HG03097 (cell line): ENCODE data around the gene MLXIPL.
"Not testable (repeated sequence)": the region's sequence is repeated elsewhere in the genome, so short reads cannot be mapped to it uniquely, and the experiment has no call there.

Source experiments
- ATAC-seq: cut with Tn5 transposase; IDR thresholded peaks from one replicate; pipeline ENCODE4 v1.9.1; 2021; ENCODE audit not compliant: unreplicated experiment, low FRiP score

The MLXIPL gene

DNA sequence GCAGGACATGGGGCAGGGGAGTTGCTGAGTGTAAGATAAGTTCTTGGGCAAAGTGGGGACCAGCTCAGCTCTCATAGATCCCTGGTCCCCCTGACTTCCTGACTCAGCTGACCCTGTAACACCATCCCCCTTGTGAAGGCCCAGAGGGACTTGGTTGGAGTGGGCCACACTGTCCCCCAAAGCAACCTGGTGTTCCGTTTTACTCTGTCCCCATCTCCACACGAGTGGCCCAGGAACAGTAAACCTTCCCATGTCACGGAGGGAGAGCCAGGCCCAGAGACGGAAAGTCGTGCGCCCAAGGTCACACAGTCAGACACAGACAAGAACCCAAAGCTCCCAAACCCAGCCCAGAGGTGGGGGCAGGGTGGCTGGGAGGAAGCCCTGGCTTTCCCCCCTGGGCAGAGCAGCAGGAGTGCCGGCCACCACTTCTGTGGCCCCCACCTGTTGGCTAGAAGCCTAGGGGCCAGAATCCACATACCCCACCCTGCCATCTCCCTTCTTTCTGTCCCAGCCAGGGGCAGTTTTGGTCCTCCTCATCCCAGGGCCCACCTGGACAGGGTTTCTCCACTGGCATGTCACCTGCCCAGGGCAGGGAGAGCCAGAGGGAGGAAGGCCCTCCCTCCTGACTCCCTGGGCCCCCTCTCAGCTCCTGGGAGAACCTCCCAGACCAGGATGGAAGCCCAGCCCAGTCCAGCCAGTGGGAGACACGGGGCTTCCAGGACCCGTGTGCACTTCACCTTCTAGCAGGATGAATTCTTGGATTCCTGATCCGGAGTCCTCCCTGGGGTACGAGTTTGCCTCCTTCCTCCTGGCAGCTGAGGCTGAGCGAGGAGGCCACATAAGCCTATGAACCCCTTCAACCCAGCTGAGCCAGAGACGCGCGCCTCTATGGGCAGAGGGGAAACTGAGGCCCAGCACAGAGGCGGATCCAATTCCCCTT is 22.7 kb upstream of the MLXIPL start:
- no peak for ATAC-seq

DNA sequence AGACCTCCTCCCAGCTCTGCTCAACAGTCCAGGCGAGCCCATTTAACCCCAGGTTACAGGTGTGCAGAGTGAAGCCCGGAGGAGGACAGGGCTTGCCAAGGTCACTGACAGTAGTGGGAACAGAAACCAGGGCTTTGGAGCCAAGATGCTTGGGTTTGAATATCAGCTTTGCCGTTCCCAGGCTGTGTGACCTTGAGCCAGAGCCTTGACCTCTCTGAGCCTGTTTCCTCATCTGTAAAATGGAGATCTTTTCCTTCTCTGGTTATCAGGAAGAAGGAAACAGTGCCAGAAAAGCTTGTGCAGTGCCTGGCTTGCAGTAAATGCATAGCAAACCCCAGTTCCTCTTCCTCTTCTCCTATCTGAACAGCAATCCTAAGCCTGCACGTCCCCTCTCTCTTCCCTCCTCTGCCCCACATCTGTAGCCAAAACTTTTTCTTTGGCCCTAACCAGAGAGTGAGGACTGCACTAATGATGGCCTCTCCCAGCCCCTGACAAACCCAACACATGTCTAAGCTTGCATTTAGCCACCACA is 21.4 kb upstream of the MLXIPL start:
- ATAC-seq = no peak

DNA sequence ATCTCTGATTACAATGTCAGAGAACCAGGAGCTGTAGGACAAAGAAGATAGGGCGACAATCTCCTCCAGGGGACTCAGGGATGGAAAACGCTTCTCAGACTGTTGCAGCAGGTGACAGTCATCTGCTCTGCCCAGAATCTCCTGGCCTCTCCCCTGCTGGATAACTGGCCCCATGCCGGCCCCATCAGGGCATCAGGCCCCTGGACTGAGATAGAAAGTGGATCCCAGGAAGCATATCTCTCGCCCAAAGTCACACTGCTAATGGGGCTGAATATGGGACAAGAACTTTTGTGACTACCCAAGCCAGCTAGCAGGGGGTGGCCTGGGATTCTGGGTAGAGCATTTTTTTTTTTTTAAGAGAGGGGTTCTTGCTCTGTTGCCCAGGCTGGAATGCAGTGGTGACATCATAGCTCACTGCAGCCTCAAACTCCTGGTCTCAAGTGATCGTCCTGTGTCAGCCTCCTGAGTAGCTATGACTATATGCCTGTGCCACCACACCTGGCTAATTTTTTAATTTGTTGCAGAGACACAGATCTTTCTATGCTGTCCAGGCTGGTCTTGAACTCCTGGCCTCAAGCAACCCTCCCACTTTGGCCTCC is 20.5 kb upstream of the MLXIPL start:
- no peak for ATAC-seq

DNA sequence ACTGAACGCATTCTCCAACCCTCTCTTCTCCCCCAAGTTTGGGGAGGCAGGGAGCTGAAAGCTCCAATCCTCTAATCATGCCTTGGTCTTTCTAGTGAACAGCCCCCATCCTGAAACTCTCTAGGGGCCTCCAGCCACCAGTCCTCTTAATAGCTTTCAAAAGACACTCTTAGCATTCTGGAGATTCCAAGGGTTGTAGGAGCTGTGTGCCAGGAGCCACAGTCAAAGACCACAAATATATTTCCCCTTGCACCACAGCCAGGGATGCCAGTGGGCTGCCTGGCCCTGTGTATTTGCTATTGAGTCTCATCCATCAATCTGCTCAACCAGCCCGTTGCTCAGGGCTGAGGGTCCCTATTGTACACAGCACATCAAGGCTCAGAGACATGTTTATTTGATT is 18.5 kb upstream of the MLXIPL start:
- ATAC-seq = no peak

DNA sequence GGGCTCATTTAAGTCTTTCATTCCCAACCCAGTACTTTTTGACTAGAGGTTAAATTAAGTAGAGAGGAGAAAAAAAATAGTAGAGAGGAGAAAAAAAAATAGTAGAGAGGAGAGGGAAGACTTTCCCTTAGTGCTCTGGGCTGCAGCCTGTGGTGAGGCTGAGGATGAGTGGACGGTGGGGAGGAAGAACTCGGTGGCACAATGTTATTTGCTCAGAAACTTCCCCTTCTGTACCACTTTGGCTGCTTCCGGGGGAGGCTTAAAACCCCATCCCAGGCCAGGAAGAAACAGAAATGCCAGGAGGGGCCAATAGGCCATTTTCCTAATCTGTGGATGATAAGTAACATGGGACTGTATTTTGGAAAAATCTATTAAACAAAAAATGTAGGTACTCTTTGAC is 14.6 kb upstream of the MLXIPL start:
- no peak for ATAC-seq

DNA sequence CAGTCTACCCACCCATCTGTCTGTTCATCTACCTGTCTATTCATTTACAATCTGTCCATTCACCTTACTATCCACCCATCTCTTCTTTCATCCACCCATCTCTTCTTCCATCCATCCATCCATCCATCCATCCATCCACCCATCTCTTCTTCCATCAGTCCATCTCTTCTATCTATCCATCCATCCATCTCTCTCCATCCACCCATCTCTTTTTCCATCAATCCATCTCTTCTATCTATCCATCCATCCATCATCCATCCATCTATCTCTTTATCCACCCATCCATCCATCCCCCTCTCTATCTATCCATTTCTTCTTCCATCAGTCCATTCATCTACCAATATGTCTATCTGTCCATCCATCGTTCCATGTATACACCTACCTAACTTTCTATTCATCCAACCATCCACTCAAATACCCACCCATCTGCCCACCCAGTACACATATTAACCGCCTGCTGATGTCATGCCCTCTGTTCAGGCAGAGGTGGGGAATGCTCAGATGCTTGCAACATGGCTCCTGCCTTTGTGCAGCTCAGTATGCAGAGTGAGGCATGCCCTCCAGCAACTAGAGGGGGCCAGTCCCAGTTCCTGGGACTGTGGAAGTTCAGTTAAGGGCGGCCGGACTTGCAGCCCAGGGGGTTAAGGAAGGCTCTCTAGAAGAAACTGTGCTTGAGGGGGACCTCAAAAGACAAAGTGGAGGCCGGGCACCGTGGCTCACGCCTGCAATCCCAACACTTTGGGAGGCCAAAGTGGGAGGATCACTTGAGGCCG is 11.3 kb upstream of the MLXIPL start:
- no peak for ATAC-seq

DNA sequence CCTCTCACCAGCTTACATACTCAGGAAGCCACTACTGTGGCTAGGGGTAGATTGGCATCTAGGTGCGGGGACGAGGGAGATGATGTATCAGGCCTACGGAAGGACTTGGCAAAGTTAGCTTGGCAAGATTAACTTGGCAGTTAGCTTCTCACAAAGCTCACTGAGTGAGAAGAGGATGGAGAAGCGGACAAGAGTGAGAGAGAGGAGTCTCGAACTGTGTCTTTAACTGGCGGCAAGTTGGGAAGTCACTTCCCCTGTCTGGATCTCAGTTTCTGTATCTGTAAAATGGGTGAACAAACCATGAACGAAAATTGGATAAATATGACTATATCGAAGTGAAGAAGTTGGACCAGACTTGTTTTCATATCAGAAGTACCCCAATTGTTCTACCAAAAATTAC is 9.5 kb upstream of the MLXIPL start:
- no peak for ATAC-seq

DNA sequence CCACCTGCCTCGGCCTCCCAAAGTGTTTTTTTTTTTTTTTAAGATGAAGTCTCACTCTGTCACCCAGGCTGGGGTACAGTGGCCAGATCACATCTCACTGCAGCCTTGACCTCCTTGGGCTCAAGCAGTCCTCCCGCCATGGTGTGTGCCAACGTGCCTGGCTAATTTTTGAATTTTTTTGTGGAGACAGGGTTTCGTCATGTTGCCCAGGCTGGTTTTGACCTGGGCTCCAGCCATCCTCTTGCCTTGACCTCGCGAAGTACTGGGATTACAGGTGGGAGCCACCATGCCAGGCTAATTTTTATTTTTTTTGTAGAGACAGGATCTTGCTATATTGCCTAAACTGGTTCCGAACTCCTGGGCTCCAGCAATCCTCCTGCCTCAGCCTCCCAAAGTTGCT is 9.0 kb upstream of the MLXIPL start:
- ATAC-seq = no peak

DNA sequence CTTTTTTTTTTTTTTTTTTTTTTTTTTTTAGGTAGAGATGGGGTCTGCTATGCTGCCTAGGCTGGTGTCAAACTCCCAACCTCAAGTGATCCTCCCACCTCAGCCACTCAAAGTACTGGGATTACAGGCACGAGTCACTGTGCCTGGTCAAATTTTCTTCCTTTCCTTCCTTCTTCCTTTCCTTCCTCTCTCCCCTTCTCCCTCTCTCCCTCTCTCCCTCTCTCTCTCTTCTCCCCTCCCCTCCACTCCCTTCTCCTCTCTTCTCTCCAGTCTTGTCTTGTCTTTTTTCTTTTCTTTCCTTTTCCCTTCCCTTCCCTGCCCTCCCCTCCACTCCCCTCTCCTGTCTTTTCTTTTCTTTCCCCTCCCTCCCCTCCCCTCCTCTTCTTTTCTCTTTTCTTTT is 7.2 kb upstream of the MLXIPL start:
- no peak for ATAC-seq

DNA sequence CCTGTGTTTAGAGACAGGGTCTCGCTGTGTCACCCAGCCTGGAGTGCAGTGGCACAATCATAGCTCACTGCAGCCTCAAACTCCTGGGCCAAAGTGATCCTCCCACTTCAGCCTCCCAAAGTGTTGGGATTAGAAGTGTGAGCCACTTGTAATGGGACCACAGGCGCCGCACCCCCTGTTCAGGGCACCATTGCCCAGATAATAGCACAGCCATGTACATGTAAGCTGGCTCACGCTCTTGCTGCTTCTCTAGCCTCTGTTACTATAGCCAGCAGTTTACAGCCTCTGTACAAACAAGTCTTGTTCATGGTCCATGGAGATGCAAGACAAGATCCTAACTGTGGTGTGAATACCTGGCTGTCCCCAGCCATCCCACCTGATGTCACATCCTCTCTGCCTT is 4.2 kb upstream of the MLXIPL start:
- no peak for ATAC-seq

DNA sequence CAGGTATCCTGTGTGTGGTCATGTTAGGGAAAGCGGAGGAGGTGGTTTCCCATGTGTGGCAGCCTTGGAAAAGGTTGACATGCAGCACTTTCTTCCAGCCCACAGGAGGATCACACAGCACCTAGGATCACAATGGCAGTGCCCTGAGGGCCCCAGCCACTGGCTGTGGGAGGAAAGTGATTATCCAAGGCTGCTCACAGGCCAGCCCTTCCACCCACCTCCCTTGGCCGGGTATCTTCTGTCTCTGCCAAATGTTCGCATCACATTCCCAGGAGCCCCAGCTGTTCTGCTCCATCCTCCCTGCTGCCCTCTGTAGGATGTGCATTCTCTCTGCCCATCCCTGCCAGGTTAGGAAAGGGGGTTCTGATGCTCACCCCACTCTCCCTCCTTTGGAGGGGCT is 2.5 kb upstream of the MLXIPL start:
- ATAC-seq = no peak

DNA sequence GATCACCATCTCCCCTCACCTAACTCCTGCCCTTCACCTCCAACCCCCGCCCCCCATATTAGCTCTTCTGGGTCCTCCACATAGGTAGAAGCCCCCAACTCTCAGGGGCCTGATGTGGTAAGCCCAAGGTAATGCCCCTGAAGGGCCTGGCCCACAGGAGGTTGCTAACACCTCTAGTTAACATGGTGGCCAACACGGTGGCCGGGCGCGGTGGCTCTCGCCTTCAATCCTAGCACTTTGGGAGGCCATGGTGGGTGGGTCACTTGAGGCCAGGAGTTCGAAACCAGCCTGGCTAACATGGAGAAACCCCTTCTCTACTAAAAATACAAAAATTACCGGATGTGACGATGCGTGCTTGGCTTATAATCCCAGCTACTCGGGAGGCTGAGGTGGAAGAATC is 954 bp upstream of the MLXIPL start:
- no peak for ATAC-seq

DNA sequence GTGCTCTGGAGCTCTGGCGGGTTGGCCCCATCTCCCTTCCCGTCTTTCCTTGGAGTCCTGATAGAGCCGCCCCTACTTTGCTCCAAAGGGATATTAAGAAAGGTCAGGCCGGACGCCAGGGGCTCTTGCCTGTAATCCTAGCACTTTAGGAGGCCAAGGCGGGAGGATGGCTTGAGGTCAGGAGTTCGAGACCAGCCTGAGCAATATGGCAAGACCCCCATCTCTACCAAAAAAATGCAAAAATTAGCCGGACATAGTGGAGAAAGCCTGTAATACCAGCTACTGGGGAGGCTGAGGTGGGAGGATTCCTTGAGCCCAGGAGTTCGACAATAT is 313 bp upstream of the MLXIPL start:
- ATAC-seq = no peak

DNA sequence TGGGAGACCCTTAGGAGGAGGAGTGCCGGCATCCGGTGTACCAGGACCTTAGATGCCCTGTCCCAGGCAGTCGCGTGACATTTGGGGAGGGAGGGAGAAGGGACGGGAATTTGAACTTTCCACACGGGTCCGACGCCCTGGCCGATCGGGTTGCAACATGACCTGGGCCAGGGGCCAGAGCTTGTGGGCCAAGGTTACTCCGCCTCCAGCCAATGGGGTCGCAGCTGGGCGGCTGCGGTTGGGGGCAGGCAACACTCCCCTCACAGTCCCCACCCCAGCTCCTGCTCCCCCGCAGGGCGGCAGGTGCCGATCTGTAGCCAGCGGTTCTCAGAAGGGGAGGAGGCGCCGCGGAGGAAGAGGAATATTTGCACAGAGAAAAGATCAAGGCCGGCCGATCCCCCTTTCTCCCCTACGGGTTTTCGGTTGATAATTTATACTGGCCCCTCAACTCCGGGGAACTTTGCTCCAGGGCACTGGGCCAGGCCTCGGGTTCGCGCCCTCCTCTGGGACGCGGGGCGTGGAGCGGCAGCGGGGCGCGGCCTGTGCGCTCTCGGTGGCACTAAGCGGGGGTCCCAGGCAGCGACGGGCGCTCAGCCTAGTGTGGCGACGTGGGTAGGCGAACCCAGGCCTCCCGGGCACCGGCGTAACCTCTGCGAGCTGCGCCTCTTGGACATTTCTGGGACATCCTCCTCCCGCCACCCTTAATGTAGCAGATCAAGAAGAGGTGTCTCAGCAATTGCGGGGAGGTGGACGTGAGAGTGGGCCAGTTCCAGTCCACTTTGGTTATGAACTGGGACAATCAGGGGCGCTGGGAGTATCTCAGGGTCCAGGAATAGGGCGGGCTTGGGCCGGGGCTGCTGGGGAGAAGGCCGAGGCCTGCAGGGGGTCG is 1.2 kb downstream of the MLXIPL start:
- no peak for ATAC-seq

DNA sequence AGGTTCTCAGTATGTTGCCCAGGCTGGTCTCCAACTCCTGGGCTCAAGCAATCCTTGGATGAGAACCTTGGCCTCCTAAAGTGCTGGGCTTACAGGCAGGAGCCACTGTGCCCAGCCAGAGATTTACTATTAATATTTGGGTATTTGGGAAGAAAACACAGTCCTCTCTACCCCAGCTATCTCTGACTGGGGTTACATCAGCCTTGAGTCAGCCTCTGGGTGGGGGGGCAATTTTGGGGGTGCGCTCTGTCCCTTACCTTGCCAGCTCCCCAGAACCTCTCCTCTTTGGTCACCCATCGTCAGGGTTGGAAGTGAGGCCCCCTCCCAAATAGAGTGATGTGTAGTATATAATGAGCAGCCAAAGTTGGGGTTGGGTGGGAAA is 1.8 kb downstream of the MLXIPL start:
- ATAC-seq = no peak

DNA sequence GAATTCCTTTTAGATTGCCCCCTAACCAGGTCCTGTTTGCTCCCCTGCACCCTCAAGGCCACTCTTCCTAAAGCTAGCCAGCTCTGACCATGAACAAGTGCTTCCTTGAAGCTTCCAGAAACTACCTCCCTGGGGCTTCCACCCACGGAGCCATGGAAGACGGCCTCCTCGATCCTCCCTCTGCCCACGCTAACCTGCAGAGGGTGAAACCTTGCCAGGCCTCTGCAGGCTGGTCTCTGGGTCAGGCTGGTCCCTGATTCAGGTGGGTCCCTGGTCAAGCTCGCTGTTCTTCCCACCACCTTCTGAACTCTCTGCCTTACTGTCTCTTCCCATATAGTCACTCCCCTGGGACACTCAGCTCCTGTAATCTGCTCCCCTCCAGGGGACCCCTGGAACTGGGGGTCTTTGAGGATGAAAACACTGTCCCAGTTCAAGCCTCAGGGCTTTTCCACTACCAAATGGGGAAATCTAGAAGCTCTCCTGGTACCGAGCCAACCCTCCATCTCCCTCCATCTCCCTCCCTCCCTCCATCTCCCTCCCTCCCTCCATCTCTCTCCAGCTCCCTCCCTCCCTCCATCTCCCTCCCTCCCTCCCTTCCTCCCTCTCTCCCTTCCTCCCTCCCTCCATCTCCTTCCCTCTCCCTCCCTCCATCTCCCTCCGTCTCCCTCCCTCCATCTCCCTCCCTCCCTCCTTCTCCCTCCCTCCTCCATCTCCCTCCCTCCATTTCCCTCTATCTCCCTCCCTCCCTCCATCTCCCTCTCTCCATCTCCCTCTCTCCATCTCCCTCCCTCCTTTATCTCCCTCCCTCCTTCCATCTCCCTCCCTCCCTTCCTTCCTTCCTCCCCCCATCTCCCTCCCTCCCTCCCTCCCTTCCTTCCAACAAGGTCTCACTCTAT is 2.9 kb downstream of the MLXIPL start:
- ATAC-seq = no peak

DNA sequence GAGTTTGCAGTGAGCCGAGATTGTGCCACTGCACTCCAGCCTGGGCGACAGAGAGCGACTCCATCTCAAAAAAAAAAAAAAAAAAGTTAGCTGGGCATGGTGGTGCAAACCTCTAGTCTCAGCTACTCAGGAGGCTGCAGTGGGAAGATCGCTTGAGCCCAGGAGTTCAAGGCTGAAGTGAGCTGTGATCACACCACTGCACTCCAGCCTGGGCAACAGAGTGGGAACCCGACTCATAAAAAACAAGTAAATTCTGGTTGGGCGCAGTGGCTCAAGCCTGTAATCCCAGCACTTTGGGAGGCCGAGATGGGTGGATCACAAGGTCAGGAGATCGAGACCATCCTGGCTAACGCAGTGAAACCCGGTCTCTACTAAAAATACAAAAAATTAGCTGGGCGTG is 4.9 kb downstream of the MLXIPL start:
- not testable (repeated sequence) for ATAC-seq

DNA sequence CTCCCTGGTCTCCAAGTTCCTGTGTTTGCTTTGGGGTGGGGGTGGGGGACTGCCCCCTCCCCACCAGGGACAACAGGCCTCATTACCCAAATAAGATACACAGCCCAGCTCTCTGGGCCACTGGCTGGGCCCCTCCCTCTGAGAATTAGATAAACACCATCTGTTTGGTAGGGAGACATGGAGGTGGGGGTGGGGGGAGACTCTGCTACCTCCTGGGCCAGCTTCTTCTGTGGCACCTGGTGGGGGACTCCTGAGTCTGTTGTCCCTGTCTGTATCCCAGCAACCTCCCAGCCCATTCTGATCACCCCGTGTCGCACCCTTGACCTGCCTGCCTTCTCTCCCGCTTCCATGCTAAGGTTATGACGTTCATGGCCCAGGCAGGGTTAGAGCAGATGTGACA is 5.8 kb downstream of the MLXIPL start:
- ATAC-seq = no peak

DNA sequence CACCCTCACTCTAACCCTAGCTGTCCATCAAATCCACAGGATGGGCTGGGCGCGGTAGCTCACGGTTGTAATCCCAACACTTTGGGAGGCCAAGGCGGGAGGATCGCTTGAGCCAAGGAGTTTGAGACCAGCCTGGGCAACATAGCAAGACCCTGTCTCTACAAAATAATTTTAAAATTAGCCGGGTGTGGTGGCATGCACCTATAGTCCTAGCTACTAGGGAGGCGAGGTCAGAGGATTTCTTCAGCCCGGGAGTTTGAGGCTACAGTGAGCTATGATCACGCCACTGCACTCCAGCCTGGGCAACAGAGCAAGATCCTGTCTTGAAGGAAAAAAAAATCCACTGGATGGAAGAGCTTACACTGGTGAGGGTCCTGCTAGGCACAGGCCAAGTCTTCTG is 6.8 kb downstream of the MLXIPL start:
- ATAC-seq = not testable (repeated sequence)
